ENCODE results near the gene ZBTB26.

Gene ZBTB26

GRCh38 chr9:122931226-122932121, at the start of gene ZBTB26:
ZBTB26 (minus strand) TSS chr9:122931512; CDS start chr9:122919934, 11,578 bp downstream.
- DNase-seq (ENCODE audit: low read depth, low spot score): peak; percentile 68

DNA sequence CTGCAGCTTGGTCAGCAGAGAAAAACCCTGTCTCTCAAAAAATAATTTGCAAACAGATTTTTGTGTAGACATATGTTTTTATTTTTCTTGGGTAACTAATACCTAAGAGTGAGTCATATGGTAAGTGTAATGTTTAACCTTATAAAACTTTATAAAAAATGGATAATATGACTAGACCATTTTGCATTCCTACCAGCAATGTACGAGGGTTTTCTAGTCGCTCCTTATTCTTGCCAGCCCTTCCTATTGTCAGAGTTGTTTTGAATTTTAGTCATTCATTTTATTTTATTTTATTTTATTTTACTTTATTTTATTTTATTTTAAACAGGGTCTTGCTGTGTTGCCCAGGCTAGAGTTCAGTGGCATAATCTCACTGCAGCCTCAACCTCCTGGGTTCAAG, 47.3 kb upstream of the ZBTB26 start:
- DNase-seq (ENCODE audit: low read depth, low spot score): no peak

GRCh38 chr9:122975196-122975595, 43.9 kb upstream of the ZBTB26 start:
- no peak for DNase-seq (ENCODE audit: low read depth, low spot score)

- DNase-seq (ENCODE audit: low read depth, low spot score): no peak
Measured at GRCh38 chr9:122961139-122961538, 29.8 kb upstream of the ZBTB26 start.

- DNase-seq (ENCODE audit: low read depth, low spot score): no peak
Measured at GRCh38 chr9:122955961-122956360, 24.6 kb upstream of the ZBTB26 start.

GRCh38 chr9:122954253-122954691, 23.0 kb upstream of the ZBTB26 start:
- no peak for DNase-seq (ENCODE audit: low read depth, low spot score)

GRCh38 chr9:122951056-122951455, 19.7 kb upstream of the ZBTB26 start:
- no peak for DNase-seq (ENCODE audit: low read depth, low spot score)

- no peak for DNase-seq (ENCODE audit: low read depth, low spot score)
Measured at GRCh38 chr9:122950263-122950662, 19.0 kb upstream of the ZBTB26 start.

DNA sequence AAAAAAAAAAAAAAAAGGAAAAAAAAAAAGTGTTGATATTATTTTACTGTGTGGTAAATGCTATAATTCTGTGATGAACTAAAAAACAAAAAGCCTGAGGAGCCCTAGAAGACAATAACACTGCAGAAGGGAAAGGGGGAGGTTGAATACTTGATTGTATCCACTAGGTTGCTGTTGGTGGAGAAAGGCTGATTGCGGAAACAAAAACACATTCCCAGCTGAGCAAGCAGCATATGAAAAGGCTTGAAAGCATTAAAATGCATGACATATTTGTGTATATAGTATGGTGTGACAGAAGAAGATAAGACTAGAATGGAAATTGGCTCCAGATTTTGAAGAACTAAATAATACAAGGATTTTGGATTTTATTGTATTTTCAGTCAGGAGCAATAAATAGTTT, 18.4 kb upstream of the ZBTB26 start:
- no peak for DNase-seq (ENCODE audit: low read depth, low spot score)

DNA sequence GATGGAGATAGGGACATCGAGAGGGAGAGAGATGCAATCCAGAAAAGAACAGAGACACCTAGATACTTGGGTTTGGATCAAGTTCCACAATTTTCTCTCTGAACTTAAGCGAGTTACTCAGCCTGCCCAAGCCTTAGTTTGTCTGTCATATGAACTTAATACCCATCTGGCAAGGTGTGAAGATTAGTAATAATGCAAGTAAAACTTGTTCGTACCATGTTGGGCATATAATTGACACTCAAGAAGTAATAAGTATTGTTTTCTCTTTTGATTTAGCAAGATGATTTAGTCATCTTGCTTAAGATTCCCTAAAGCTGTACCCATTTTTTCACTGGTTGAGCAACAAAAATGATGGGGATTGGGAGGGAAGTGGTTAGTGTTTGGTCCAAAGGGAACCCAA, 17.0 kb upstream of the ZBTB26 start:
- no peak for DNase-seq (ENCODE audit: low read depth, low spot score)

- no peak for DNase-seq (ENCODE audit: low read depth, low spot score)
Measured at GRCh38 chr9:122946461-122947005, 15.2 kb upstream of the ZBTB26 start.

DNA sequence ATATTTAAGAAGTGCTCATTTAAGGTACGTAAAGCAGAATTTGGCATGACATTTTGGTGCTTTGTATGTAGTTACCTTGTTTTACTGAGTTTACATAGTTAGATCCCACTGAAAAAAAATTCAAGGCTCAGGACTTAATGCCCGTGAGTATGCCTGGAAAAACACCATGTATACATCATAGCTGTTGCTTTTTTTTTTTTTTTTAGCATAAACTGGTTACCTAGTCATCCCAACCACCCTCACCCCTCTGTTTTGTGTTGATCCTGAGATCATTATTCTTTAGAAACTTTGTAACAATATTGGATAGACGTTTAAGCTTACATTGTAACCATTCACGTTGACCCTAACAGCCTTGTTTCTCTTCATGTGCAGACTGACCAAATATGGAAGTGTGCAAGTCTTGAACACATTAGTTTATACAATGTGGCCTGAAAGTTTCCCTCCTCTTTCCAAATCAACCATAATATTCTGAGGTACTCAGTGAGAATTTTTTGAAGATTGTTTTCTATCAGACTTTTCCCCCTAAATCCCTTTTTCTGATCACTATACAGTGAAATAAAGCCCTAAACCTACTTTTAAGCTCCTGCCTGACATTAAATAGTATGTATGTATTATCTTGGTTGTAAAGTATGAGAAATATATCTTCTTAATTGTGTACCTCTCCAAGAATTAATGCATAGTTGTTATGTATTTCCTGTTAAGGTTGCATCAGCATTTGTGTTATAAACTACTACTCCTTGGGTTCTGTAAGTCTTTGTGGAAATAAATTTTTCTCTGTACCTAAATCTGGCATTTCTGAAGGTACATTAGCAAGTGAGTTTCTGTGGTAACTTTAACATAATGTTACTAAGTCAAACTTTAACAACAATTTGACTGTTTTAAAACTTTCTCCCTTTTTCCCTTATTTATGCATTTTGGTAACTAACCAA, 13.9 kb upstream of the ZBTB26 start:
- no peak for DNase-seq (ENCODE audit: low read depth, low spot score)

- peak; percentile 7 for DNase-seq (ENCODE audit: low read depth, low spot score)
Measured at GRCh38 chr9:122941582-122942234, 10.4 kb upstream of the ZBTB26 start.

GRCh38 chr9:122940749-122941581, 9.7 kb upstream of the ZBTB26 start, which contains the start of gene RABGAP1:
RABGAP1 (plus strand) TSS chr9:122941020; CDS start chr9:122957060, 16,040 bp downstream.
- peak; percentile 90 for DNase-seq (ENCODE audit: low read depth, low spot score)

GRCh38 chr9:122940454-122940748, 9.1 kb upstream of the ZBTB26 start:
- no peak for DNase-seq (ENCODE audit: low read depth, low spot score)

GRCh38 chr9:122939601-122940000, 8.3 kb upstream of the ZBTB26 start:
- no peak for DNase-seq (ENCODE audit: low read depth, low spot score)

DNA sequence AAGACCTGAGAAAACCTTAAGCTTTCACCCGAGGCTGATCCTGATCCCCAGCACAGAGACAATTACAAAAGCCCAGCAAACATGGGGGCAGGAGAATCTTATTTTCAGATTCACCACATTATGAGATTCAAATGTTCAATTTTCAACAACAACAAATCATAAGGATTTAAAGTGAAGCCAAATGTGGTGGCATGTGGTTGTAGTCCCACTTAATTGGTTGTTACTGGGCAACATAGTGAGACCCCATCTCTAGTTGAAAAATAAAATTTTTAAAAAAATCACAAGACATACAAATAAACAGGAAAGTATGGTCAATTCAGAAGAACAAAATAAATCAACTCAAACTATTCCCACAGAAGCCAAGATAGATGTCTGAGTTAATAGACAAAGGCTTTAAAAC, 5.6 kb upstream of the ZBTB26 start:
- no peak for DNase-seq (ENCODE audit: low read depth, low spot score)

GRCh38 chr9:122936464-122936863, 5.2 kb upstream of the ZBTB26 start:
- no peak for DNase-seq (ENCODE audit: low read depth, low spot score)

DNA sequence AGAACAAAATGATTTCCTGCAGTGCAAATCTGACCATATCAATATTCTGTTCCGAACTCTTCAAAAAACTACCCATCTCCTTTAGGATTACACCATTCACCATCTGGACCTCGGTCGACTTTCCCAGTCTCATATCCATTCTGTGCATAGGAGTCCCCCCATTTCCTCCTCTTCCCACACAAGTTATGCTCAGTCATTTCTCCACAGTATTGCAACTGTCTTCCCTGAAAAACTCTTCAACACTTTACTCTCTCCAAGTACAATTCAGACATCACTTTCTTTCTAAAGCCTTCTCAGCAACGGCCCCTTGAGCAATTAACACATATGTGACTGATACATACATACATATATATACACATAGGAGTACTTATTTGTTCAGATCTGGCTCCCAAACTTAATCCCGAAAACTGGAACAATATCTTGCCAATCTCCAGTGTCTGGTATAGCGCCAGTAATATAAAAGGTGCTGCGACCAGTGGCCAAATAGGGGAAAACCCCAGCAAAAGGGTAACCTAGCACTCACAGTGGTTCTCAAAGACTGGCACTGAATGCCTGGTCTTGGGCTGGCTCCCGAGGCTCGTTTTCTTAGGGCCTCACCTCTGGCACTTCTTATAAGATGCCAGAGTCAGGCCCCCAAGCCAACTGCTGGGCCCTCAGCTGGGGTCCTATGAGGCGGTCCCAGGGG, 629 bp downstream of the ZBTB26 start:
- DNase-seq (ENCODE audit: low read depth, low spot score): peak; percentile 24

- no peak for DNase-seq (ENCODE audit: low read depth, low spot score)
Measured at GRCh38 chr9:122929796-122930354, 1.4 kb downstream of the ZBTB26 start.

Measured in brain pericyte (primary cell).